GM19438 (cell line): ENCODE data around the gene PLEKHA6.

Source experiments
- ATAC-seq: cut with Tn5 transposase; IDR thresholded peaks from one replicate; pipeline ENCODE4 v1.9.1; 2021; ENCODE audit warnings: low read depth; ENCODE audit not compliant: unreplicated experiment

PLEKHA6 gene

GRCh38 chr1:204222006-204222763, 137.5 kb downstream of the PLEKHA6 start:
- no peak for ATAC-seq

- ATAC-seq: no peak
Observed at GRCh38 chr1:204221271-204221670, 138.5 kb downstream of the PLEKHA6 start.

- no peak for ATAC-seq
Observed at GRCh38 chr1:204219971-204220616, 139.6 kb downstream of the PLEKHA6 start.

GRCh38 chr1:204218552-204218951, 141.2 kb downstream of the PLEKHA6 start:
- no peak for ATAC-seq

- ATAC-seq: no peak
Observed at GRCh38 chr1:204217648-204218000, 142.1 kb downstream of the PLEKHA6 start.

GRCh38 chr1:204216880-204217647, 142.7 kb downstream of the PLEKHA6 start:
- ATAC-seq: no peak

- ATAC-seq: no peak
Observed at GRCh38 chr1:204216236-204216635, 143.5 kb downstream of the PLEKHA6 start.

- peak; percentile 86 for ATAC-seq
Observed at GRCh38 chr1:204213668-204214662, 145.8 kb downstream of the PLEKHA6 start, which contains the start of gene GOLT1A. TSS of gene GOLT1A (minus strand) at chr1:204213988. CDS start at chr1:204213906, 82 bp downstream.

GRCh38 chr1:204212715-204213114, 147.0 kb downstream of the PLEKHA6 start:
- ATAC-seq: no peak

- ATAC-seq: no peak
Observed at GRCh38 chr1:204211046-204211445, 148.7 kb downstream of the PLEKHA6 start.

GRCh38 chr1:204207136-204207616, 152.6 kb downstream of the PLEKHA6 start:
- no peak for ATAC-seq

- ATAC-seq: no peak
Observed at GRCh38 chr1:204206121-204206520, 153.6 kb downstream of the PLEKHA6 start.

GRCh38 chr1:204205486-204205885, 154.2 kb downstream of the PLEKHA6 start:
- ATAC-seq: no peak

- ATAC-seq: no peak
Observed at GRCh38 chr1:204204944-204205343, 154.8 kb downstream of the PLEKHA6 start.

GRCh38 chr1:204203206-204203767, 156.4 kb downstream of the PLEKHA6 start:
- no peak for ATAC-seq

GRCh38 chr1:204202481-204202880, 157.2 kb downstream of the PLEKHA6 start:
- ATAC-seq: no peak

GRCh38 chr1:204201348-204202040, 158.2 kb downstream of the PLEKHA6 start:
- no peak for ATAC-seq

GRCh38 chr1:204199579-204199978, 160.2 kb downstream of the PLEKHA6 start:
- ATAC-seq: no peak
